Measurements from ENCODE around the gene PTPRG.

PTPRG gene

GRCh38 chr3:62168356-62168755, 607.0 kb downstream of the PTPRG start:
- Mint-ChIP-seq H3K27ac (no peak overlapping the region), H3K27me3 (no peaks in the 10 kb centered on the region), H3K4me3 (no peak overlapping the region), H3K9me3 (no peaks in the 10 kb centered on the region), H3K36me3 (peaks cover 1% of the 10 kb centered on the region), H3K4me1 (no peaks in the 10 kb centered on the region)
- ATAC-seq (ENCODE audit: low read depth): no peak
- DNase-seq (ENCODE audit: low spot score in 2 of 2): no peak

- Mint-ChIP-seq H3K4me3 (no peak overlapping the region), H3K4me1 (no peaks in the 10 kb centered on the region), H3K36me3 (peaks cover 1% of the 10 kb centered on the region), H3K27ac (no peak overlapping the region), H3K27me3 (no peaks in the 10 kb centered on the region), H3K9me3 (no peaks in the 10 kb centered on the region)
- ATAC-seq (ENCODE audit: low read depth) (no peak), DNase-seq (ENCODE audit: low spot score in 2 of 2) (no peak)
These were observed 608.7 kb downstream of the PTPRG start for GRCh38 chr3:62169906-62170660.

- ATAC-seq (ENCODE audit: low read depth): no peak
- no peaks in the 10 kb centered on the region for H3K27me3 Mint-ChIP-seq
- H3K4me1 Mint-ChIP-seq: no peaks in the 10 kb centered on the region
- DNase-seq (ENCODE audit: low spot score in 2 of 2): no peak
- peaks cover 1% of the 10 kb centered on the region for H3K36me3 Mint-ChIP-seq
- no peaks in the 10 kb centered on the region for H3K9me3 Mint-ChIP-seq
- no peak overlapping the region for H3K27ac Mint-ChIP-seq
- H3K4me3 Mint-ChIP-seq: no peak overlapping the region
These were observed 610.4 kb downstream of the PTPRG start for GRCh38 chr3:62171789-62172188.

DNA sequence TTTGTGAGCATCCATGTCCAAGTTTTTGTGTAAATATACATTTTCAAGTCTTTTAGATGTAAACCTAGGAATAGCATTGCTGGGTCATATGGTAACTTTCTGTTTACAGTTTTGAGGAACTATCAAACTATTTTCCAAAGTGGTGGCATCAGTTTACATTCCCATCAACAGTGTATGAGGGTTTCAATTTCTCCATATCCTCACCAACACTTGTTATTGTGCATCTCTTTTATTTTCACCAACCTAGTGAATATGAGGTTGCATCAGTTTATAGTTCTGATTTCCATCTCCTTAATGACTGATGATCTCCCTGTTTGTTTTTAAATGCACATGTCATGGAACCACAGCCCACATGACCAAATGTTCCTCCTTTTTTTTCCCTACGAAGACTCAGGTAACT, 610.8 kb downstream of the PTPRG start:
- Mint-ChIP-seq H3K27ac (no peak overlapping the region), H3K9me3 (no peaks in the 10 kb centered on the region), H3K4me3 (no peak overlapping the region), H3K36me3 (peaks cover 1% of the 10 kb centered on the region), H3K27me3 (no peaks in the 10 kb centered on the region), H3K4me1 (no peaks in the 10 kb centered on the region)
- ATAC-seq (ENCODE audit: low read depth): no peak
- DNase-seq (ENCODE audit: low spot score in 2 of 2): no peak

DNA sequence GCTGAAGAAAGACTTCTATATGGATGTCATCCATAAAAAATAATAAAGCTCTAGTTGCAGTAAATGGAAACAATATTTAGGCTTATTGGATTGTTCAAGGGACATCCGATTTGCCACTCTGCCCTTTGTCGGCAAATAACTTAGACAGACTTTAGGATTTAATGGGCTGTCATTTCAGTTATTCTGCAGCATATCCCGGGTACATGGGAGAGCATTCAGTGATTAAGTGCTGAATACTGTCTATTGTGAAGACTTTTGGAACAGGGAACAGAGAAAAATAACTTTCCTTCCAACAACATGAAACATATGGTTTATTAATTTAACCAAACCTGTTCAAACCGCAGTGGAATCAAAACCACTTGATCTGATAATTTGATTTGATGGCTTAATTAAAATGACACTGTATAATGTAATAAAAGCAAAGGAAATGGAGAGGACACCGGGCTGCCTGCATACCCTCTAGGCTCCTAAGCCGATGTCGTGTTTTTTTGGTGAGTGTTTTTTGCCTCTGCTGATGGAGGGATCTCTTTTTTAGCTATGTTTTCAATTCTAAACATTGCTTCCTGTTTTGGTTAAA, 612.7 kb downstream of the PTPRG start:
- Mint-ChIP-seq H3K27me3 (no peaks in the 10 kb centered on the region), H3K27ac (no peak overlapping the region), H3K36me3 (peaks cover 1% of the 10 kb centered on the region)

DNA sequence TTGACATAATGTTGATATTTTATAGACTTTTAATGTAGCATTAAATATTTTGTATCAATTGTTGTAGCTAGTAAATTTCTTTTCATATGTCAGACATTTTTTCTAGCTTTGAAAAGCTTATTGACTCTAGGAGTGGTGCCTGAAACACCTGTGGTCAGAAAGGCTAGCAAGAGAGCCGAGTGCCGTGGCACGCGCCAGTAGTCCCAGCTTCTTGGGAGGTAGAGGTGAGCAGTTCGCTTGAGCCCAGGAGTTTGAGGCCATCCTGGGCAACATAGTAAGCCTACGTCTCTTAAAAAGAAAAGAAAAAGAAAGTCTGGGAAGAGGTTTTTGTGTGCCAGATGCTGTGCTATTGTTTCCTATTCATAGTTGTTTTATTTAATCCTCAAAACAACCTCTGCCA, 613.8 kb downstream of the PTPRG start:
- Mint-ChIP-seq H3K27ac (no peak overlapping the region), H3K4me1 (no peaks in the 10 kb centered on the region), H3K27me3 (no peaks in the 10 kb centered on the region), H3K36me3 (peaks cover 1% of the 10 kb centered on the region), H3K4me3 (no peak overlapping the region), H3K9me3 (no peaks in the 10 kb centered on the region)
- ATAC-seq (ENCODE audit: low read depth): no peak
- no peak for DNase-seq (ENCODE audit: low spot score in 2 of 2)

More for the DNA sequence above, 612.7 kb downstream of the PTPRG start:
- Mint-ChIP-seq H3K4me1 (no peaks in the 10 kb centered on the region), H3K4me3 (no peak overlapping the region), H3K9me3 (no peaks in the 10 kb centered on the region)
- ATAC-seq (ENCODE audit: low read depth) (no peak), DNase-seq (ENCODE audit: low spot score in 2 of 2) (no peak)

DNA sequence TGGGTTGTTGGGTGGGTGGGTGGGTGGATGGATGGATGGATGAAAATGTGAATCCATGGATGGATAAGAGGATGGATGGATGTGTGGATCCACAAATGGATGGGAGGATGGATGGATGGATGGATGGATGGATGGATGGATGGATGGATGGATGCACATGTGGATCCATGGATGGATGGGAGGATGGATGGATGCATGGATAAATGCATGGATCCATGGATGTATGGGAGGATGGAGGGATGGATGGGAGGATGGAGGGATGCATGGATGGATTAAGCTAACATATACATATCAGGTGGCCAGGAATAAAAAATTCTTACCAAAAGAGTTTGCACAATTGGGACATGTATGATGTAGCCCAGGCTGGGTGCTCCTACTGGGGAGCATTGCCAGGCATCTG, 616.7 kb downstream of the PTPRG start:
- ATAC-seq (ENCODE audit: low read depth) (no peak), DNase-seq (ENCODE audit: low spot score in 2 of 2) (no peak)
- Mint-ChIP-seq H3K9me3 (no peaks in the 10 kb centered on the region), H3K4me1 (no peaks in the 10 kb centered on the region), H3K27ac (no peak overlapping the region), H3K4me3 (no peak overlapping the region), H3K36me3 (no peaks in the 10 kb centered on the region), H3K27me3 (no peaks in the 10 kb centered on the region)

DNA sequence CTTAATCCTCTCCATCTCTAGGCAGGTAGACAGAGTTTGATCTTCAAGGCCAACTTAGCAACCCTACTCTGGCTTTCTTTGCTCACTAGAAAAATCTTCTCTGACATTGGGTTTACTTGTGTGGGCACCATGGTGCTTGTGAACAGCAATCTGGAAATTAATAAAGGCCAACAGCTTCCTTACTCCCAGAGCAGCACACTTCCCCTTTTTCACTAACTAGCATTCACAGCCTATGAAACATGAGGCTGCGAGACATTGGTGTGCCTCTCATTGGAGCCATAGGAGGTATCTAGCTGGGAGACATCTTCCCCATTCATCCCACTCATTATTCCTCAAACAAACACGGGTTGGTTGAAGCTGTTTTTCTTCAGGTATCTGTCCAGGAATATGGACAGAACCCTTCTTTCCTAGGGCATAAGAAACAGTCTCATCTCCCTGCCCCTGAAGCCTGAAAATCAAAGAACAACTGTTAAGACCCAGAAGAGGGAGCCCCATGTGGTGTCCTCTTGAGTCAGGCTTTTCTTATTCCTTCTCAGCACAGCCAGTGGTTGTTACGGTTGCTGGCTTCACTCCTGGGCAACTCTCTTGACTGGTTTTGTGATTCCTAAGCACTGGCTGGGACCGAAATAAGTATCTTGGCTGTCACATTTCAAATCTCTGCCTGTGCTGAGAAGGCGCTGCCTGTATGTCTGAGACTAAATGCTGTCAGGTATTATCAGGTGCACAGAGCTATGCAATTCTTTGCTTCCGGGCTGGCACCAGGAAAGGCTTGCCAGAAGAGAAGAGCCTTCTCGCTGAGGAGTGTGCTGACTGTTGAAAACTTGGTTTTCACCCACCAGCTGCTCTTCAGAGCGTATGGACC, 617.6 kb downstream of the PTPRG start:
- Mint-ChIP-seq H3K9me3 (no peaks in the 10 kb centered on the region), H3K4me3 (no peak overlapping the region), H3K4me1 (no peaks in the 10 kb centered on the region), H3K27ac (no peak overlapping the region), H3K36me3 (no peaks in the 10 kb centered on the region), H3K27me3 (no peaks in the 10 kb centered on the region)
- ATAC-seq (ENCODE audit: low read depth): no peak
- DNase-seq (ENCODE audit: low spot score in 2 of 2): no peak

DNA sequence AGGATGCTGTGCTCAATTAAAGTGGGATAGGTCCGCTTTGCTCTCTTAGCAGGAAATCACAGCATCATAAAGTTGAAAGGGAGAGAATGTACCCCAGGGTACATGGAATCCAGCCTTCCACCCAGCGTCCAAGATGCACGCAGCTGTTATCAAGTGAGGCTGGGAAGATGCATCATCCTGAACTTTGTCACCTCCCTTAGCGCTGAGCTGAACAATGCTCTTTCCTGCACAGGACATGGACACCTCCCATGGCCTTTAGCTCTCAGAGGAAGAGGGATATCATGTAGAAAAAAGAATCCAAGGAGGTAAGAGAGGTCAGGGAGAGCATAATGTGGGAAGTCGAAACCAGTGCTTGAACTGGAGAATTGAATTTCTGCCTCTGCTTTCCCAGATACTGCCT, 619.1 kb downstream of the PTPRG start:
- H3K27ac Mint-ChIP-seq: no peak overlapping the region
- no peaks in the 10 kb centered on the region for H3K9me3 Mint-ChIP-seq
- ATAC-seq (ENCODE audit: low read depth): no peak
- no peak overlapping the region for H3K4me3 Mint-ChIP-seq
- H3K36me3 Mint-ChIP-seq: no peaks in the 10 kb centered on the region
- no peaks in the 10 kb centered on the region for H3K27me3 Mint-ChIP-seq
- no peak for DNase-seq (ENCODE audit: low spot score in 2 of 2)
- H3K4me1 Mint-ChIP-seq: no peaks in the 10 kb centered on the region

DNA sequence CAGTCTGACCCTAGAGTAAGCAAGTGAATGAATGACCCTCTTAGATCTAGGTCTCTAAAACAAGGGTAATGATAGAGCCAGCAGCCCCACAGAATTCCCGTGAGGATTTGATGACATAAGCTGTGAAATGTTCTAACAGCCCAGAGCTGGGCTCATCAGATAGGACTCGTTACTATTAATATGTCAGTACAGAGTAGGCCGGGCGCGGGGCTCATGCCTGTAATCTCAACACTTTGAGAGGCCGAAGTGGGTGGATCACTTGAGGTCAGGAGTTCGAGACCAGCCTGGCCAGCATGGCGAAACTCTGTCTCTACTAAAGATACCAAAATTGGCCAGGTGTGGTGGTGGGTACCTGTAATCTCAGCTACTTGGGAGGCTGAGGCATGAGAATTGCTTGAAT, 621.7 kb downstream of the PTPRG start:
- Mint-ChIP-seq H3K27ac (no peak overlapping the region), H3K4me1 (no peaks in the 10 kb centered on the region), H3K9me3 (no peaks in the 10 kb centered on the region), H3K36me3 (no peaks in the 10 kb centered on the region), H3K27me3 (peaks cover 1% of the 10 kb centered on the region), H3K4me3 (no peak overlapping the region)
- ATAC-seq (ENCODE audit: low read depth) (no peak), DNase-seq (ENCODE audit: low spot score in 2 of 2) (no peak)

DNA sequence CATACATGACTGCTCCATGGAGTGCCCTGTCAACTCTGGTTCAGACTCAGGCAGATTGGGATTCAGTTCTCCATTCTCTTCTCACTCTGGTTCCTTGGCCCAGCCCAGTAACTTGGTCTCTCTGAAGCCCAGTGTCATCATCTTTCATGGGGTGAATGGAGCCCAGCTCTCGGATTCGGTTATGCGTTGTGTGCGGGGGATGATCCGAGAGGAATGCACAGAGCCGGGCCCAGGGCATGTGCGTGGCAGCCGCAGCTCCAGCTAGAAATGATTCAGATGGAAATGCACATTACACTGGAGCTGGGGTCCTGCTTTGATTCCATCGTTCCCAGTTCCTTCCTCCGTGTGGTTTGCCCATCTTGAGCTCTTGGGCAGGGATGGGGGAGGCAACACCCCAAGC, 622.6 kb downstream of the PTPRG start:
- no peaks in the 10 kb centered on the region for H3K9me3 Mint-ChIP-seq
- H3K36me3 Mint-ChIP-seq: no peaks in the 10 kb centered on the region
- H3K4me3 Mint-ChIP-seq: no peak overlapping the region
- DNase-seq (ENCODE audit: low spot score in 2 of 2) (no peak), ATAC-seq (ENCODE audit: low read depth) (no peak)
- H3K4me1 Mint-ChIP-seq: peaks cover 3% of the 10 kb centered on the region
- H3K27me3 Mint-ChIP-seq: peaks cover 3% of the 10 kb centered on the region
- no peak overlapping the region for H3K27ac Mint-ChIP-seq

GRCh38 chr3:62184559-62184958, 623.2 kb downstream of the PTPRG start:
- Mint-ChIP-seq H3K9me3 (no peaks in the 10 kb centered on the region), H3K4me1 (peaks cover 3% of the 10 kb centered on the region), H3K27me3 (peaks cover 5% of the 10 kb centered on the region), H3K4me3 (no peak overlapping the region), H3K36me3 (no peaks in the 10 kb centered on the region), H3K27ac (no peak overlapping the region)
- no peak for ATAC-seq (ENCODE audit: low read depth)
- DNase-seq (ENCODE audit: low spot score in 2 of 2): no peak

- Mint-ChIP-seq H3K9me3 (no peaks in the 10 kb centered on the region), H3K4me1 (peaks cover 3% of the 10 kb centered on the region), H3K36me3 (no peaks in the 10 kb centered on the region), H3K27ac (no peak overlapping the region), H3K27me3 (peaks cover 7% of the 10 kb centered on the region), H3K4me3 (no peak overlapping the region)
- ATAC-seq (ENCODE audit: low read depth) (no peak), DNase-seq (ENCODE audit: low spot score in 2 of 2) (no peak)
These were observed 625.7 kb downstream of the PTPRG start for GRCh38 chr3:62187022-62187431.

- H3K9me3 Mint-ChIP-seq: no peaks in the 10 kb centered on the region
- peak overlapping the region; percentile 4 for H3K4me3 Mint-ChIP-seq
- H3K36me3 Mint-ChIP-seq: no peaks in the 10 kb centered on the region
- peak; percentile 57 for ATAC-seq (ENCODE audit: low read depth)
- H3K4me1 Mint-ChIP-seq: peaks cover 3% of the 10 kb centered on the region
- peak; percentile 39 to 47 for DNase-seq (ENCODE audit: low spot score in 2 of 2)
- no peak overlapping the region for H3K27ac Mint-ChIP-seq
- peaks cover 7% of the 10 kb centered on the region for H3K27me3 Mint-ChIP-seq
These were observed 627.5 kb downstream of the PTPRG start for GRCh38 chr3:62188681-62189375.
